COR-L47 (cell line): ENCODE measurements around the gene ITPR2.
A peak's percentile ranks its signal among the peaks of the same experiment; 100 is the strongest.
"Not testable (repeated sequence)": the region's sequence is repeated elsewhere in the genome, so short reads cannot be mapped to it uniquely, and the experiment has no call there.

ENCODE experiments used
- DNase-seq: peaks from one replicate; lab custom pipeline; 2025; lab: John Stamatoyannopoulos, UW

Gene ITPR2

GRCh38 chr12:26786865-26787514 is 46.0 kb downstream of the ITPR2 start:
- no peak for DNase-seq

- DNase-seq: no peak
These were observed 46.5 kb downstream of the ITPR2 start for GRCh38 chr12:26786491-26786864.

GRCh38 chr12:26783816-26784379 is 49.1 kb downstream of the ITPR2 start:
- DNase-seq: not testable (repeated sequence)

- no peak for DNase-seq
These were observed 49.9 kb downstream of the ITPR2 start for GRCh38 chr12:26783131-26783526.

- no peak for DNase-seq
These were observed 50.4 kb downstream of the ITPR2 start for GRCh38 chr12:26782372-26783130.

- not testable (repeated sequence) for DNase-seq
These were observed 52.3 kb downstream of the ITPR2 start for GRCh38 chr12:26780656-26781055.

GRCh38 chr12:26778173-26778775 is 54.7 kb downstream of the ITPR2 start:
- DNase-seq: not testable (repeated sequence)

- DNase-seq: no peak
These were observed 55.8 kb downstream of the ITPR2 start for GRCh38 chr12:26777236-26777635.

- DNase-seq: not testable (repeated sequence)
These were observed 57.0 kb downstream of the ITPR2 start for GRCh38 chr12:26775991-26776390.

GRCh38 chr12:26773313-26774104 is 59.5 kb downstream of the ITPR2 start:
- DNase-seq: peak; percentile 1

- no peak for DNase-seq
These were observed 61.1 kb downstream of the ITPR2 start for GRCh38 chr12:26771861-26772260.

GRCh38 chr12:26770239-26771070 is 62.5 kb downstream of the ITPR2 start:
- DNase-seq: no peak

GRCh38 chr12:26769611-26770010 is 63.4 kb downstream of the ITPR2 start:
- DNase-seq: no peak

GRCh38 chr12:26768611-26769603 is 64.1 kb downstream of the ITPR2 start:
- peak; percentile 42 for DNase-seq

GRCh38 chr12:26767865-26768264 is 65.1 kb downstream of the ITPR2 start:
- no peak for DNase-seq

GRCh38 chr12:26767116-26767515 is 65.9 kb downstream of the ITPR2 start:
- DNase-seq: no peak

- DNase-seq: no peak
These were observed 70.8 kb downstream of the ITPR2 start for GRCh38 chr12:26762186-26762585.

GRCh38 chr12:26761775-26762174 is 71.2 kb downstream of the ITPR2 start:
- no peak for DNase-seq

- no peak for DNase-seq
These were observed 72.2 kb downstream of the ITPR2 start for GRCh38 chr12:26760657-26761293.
